ENCODE measurements around the gene ROCK2. TPM values are rescaled to one million over a fixed set of nuclear protein-coding genes. Genes with fewer than 3 reads are reported as not detected.

Gene ROCK2
- total and polyA plus RNA-seq, 9 of the 15 experiments (the other 6 are each of a cell fraction or from before 2014, with no cell fraction given): 4.9 to 30.6 (median 14.3) TPM

- no peak overlapping the region for H3K9ac ChIP-seq (ENCODE audit: insufficient read depth in 1 of 2, low read depth in 2 of 2, low read length in 2 of 2)
- no peaks in the 10 kb centered on the region for H3K9me1 ChIP-seq (ENCODE audit: control insufficient read depth, insufficient read depth, low read length)
- DNase-seq (ENCODE audit: extremely low read depth in 1 of 4, low spot score in 3 of 4): no peak
- ChIA-PET POLR2A (interaction anchor here (0.6 to 4.0 kb wide), 6 partner anchors 9 to 1715 kb away, joined by 3 to 19 read pairs (median 4); partner anchors contain the start of gene ROCK2), CTCF (ENCODE audit: low intra/inter-chr PET ratio) (no interaction called here)
- FAIRE-seq: no peak
- no peaks in the 10 kb centered on the region for H3K36me3 ChIP-seq (ENCODE audit: control insufficient read depth, insufficient read depth, low read length)
- in situ Hi-C loops (cut with MboI): no loop called here
- H3K9me3 ChIP-seq (replicated peaks; ENCODE audit: control insufficient read depth, insufficient read depth, low read depth, low read length): no peaks in the 10 kb centered on the region
- no peaks in the 10 kb centered on the region for H3K79me2 ChIP-seq (ENCODE audit: control insufficient read depth, insufficient read depth, low read length)
- H3K27ac ChIP-seq (ENCODE audit: extremely low read depth, low read depth, low read length): no peak overlapping the region
- BruUV-seq (replicated peaks): no TSS peak
- H4K20me1 ChIP-seq (replicated peaks; ENCODE audit: control insufficient read depth, insufficient read depth, low read length): no peaks in the 10 kb centered on the region
- H3K4me1 ChIP-seq (replicated peaks in 1 of 2; ENCODE audit: control insufficient read depth in 2 of 2, insufficient read depth in 2 of 2, low read length in 2 of 2): peaks cover 0 to 2% of the 10 kb centered on the region in 2 experiments; a peak in 1 of 5 replicates
- 0 out of 2 replicates have a peak overlapping the region, but pooled peaks have one; percentile 26 for H2AFZ ChIP-seq (ENCODE audit: low read depth, low read length)
- WGBS (ENCODE audit: insufficient coverage, low coverage, missing lambda C conversion rate): 50% methylated on average over 10 of the region's 11 CpGs
- ATAC-seq: peak; percentile 19; the same call in 2 of the 3 replicates
- H3K4me3 ChIP-seq: no peak overlapping the region
- peak; percentile 38; the same call in 1 of the 2 replicates for TF ChIP-seq ZBTB33 (CRISPR knock-in tag; IDR thresholded peaks at IDR 0.05)
- TF ChIP-seq ADNP (tag; IDR thresholded peaks at IDR 0.05): no peak
- no peak for TF ChIP-seq XRCC5 (IDR thresholded peaks at IDR 0.05; ENCODE audit: low read depth, low read length)
- peak; percentile 54; the same call in 1 of the 2 replicates for TF ChIP-seq ZNF24 (IDR thresholded peaks at IDR 0.05)
- no peaks in the 10 kb centered on the region for H3K27me3 ChIP-seq (ENCODE audit: control insufficient read depth in 2 of 2, insufficient read depth in 2 of 2, low read length in 2 of 2)
- intact Hi-C loops (cut with micrococcal nuclease): no loop called here
- no peak overlapping the region for H3K4me2 ChIP-seq (ENCODE audit: insufficient read depth, low read length)
Measured at GRCh38 chr2:11355194-11356053, 11.0 kb upstream of the ROCK2 start.
